SK-N-SH (cell line): ENCODE measurements around the gene CNOT1. TPM values are rescaled to one million over a fixed set of nuclear protein-coding genes. Genes with fewer than 3 reads are reported as not detected.
A peak's percentile ranks its signal among the peaks of the same experiment; 100 is the strongest.

ENCODE experiments used
- CTCF ChIA-PET: fragments of 300-600, 350-600 bp; formaldehyde crosslinking; extraction: SDS; loops from one replicate; lab custom pipeline; 2021; lab: Yijun Ruan, JAX
- POLR2A ChIA-PET: fragments of 350-600 bp; sonication (Branson Sonifier 250); formaldehyde crosslinking; extraction: SDS; loops from one replicate; lab custom pipeline; 2020; ENCODE audit warnings: antibody characterized with exemption, inconsistent platforms; lab: Yijun Ruan, JAX
- DNase-seq: peaks from one replicate; pipeline ENCODE4 v3.0.0; 2012
- H2AFZ ChIP-seq: fragments of 200-600 bp; sonication (generic); 2 replicates; pipeline ENCODE4 v1.8.1; 2016; ENCODE audit warnings: antibody characterized with exemption, mild to moderate bottlenecking, low read depth
- H3F3A ChIP-seq: fragments of 200-600 bp; sonication (generic); replicated peaks from 2 replicates; pipeline ENCODE3; 2016; ENCODE audit warnings: antibody characterized with exemption, mild to moderate bottlenecking; ENCODE audit not compliant: insufficient read depth
- H3K27ac ChIP-seq, 2 experiments: fragments of 200-500 bp in 1 of 2; fragments of 200-600 bp in 1 of 2; sonication (Bioruptor generic) in 1 of 2; sonication (generic), shearing (Covaris generic) in 1 of 2; 2 replicates each; pipeline versions ENCODE4 v1.5.1 to v1.6.1; 2014 to 2016; ENCODE audit warnings: low read depth in 2 of 2, inconsistent platforms in 1 of 2, low read length in 1 of 2, mild to moderate bottlenecking in 1 of 2, mixed read lengths in 1 of 2
- H3K27me3 ChIP-seq: fragments of 200-600 bp; sonication (generic), shearing (Covaris generic); 2 replicates; pipeline ENCODE4 v1.6.1; 2016; ENCODE audit warnings: mixed run types; ENCODE audit not compliant: insufficient read depth
- H3K36me3 ChIP-seq, 2 experiments: fragments of 200-500 bp in 1 of 2; fragments of 200-600 bp in 1 of 2; sonication (Bioruptor generic) in 1 of 2; sonication (generic) in 1 of 2; replicated peaks in 1 of 2; 2 replicates each; pipeline versions ENCODE3 to v1.5.1; 2014 to 2016; ENCODE audit warnings: low read length in 1 of 2, mild to moderate bottlenecking in 1 of 2; ENCODE audit not compliant: insufficient read depth in 2 of 2, control insufficient read depth in 1 of 2
- H3K4me1 ChIP-seq, 2 experiments: fragments of 200-500 bp in 1 of 2; fragments of 200-600 bp in 1 of 2; sonication (Bioruptor generic) in 1 of 2; sonication (generic), shearing (Covaris generic) in 1 of 2; 2 replicates each; pipeline versions ENCODE4 v1.5.1 to v1.6.1; 2014 to 2016; ENCODE audit warnings: low read depth in 1 of 2, low read length in 1 of 2, mixed run types in 1 of 2; ENCODE audit not compliant: insufficient read depth in 2 of 2, control insufficient read depth in 1 of 2
- H3K4me2 ChIP-seq: fragments of 200-600 bp; sonication (generic), shearing (Covaris generic); 2 replicates; pipeline ENCODE4 v1.6.1; 2017; ENCODE audit warnings: mixed run types
- H3K4me3 ChIP-seq, 2 experiments: fragments of 200-500 bp in 1 of 2; fragments of 200-600 bp in 1 of 2; sonication (Bioruptor generic) in 1 of 2; sonication (generic), shearing (Covaris generic) in 1 of 2; 2 replicates each; pipeline versions ENCODE4 v1.5.1 to v1.8.1; 2014 to 2016; ENCODE audit warnings: low read depth in 2 of 2, inconsistent platforms in 1 of 2, low read length in 1 of 2, mild to moderate bottlenecking in 1 of 2, mixed read lengths in 1 of 2, moderate library complexity in 1 of 2
- H3K79me2 ChIP-seq: fragments of 200-600 bp; sonication (generic); 2 replicates; pipeline ENCODE4 v1.8.1; 2017; ENCODE audit warnings: mild to moderate bottlenecking; ENCODE audit not compliant: insufficient read depth
- H3K9ac ChIP-seq: fragments of 200-600 bp; sonication (generic); 2 replicates; pipeline ENCODE4 v1.6.1; 2017; ENCODE audit warnings: mixed run types
- H3K9me2 ChIP-seq: fragments of 200-600 bp; sonication (generic); 2 replicates; pipeline ENCODE4 v1.6.1; 2017; ENCODE audit warnings: mixed run types
- H3K9me3 ChIP-seq: fragments of 200-600 bp; sonication (generic); 2 replicates; pipeline ENCODE4 v1.6.1; 2017; ENCODE audit warnings: mixed run types, mild to moderate bottlenecking, moderate library complexity
- H4K20me1 ChIP-seq: fragments of 200-600 bp; sonication (generic); 2 replicates; pipeline ENCODE4 v1.6.1; 2017; ENCODE audit warnings: mild to moderate bottlenecking, mixed run types; ENCODE audit not compliant: insufficient read depth
- CHD2 ChIP-seq: fragments of 150-350 bp; IDR thresholded peaks from 2 replicates; pipeline ENCODE4 v1.6.1; 2018; ENCODE audit warnings: low read length; ENCODE audit not compliant: partially characterized antibody
- EP300 ChIP-seq, 2 experiments: IDR thresholded peaks; 2 replicates each; pipeline versions ENCODE4 v1.4.0 to v1.6.1; 2012; ENCODE audit warnings: borderline replicate concordance in 1 of 2, low read depth in 1 of 2, low read length in 1 of 2
- EZH2phosphoT487 ChIP-seq: fragments of 200-600 bp; sonication (generic); IDR thresholded peaks from 2 replicates; pipeline ENCODE4 v1.6.1; 2017; ENCODE audit warnings: low read depth, mixed run types, mild to moderate bottlenecking, antibody characterized with exemption, moderate library complexity, borderline replicate concordance
- FOSL2 ChIP-seq: IDR thresholded peaks from 2 replicates; pipeline ENCODE4 v1.4.0; 2012; ENCODE audit warnings: low read depth, mild to moderate bottlenecking, moderate library complexity, borderline replicate concordance
- FOXJ3 ChIP-seq: sonication (generic); formaldehyde crosslinking; IDR thresholded peaks from 2 replicates; pipeline ENCODE4 v1.5.1; 2020; ENCODE audit warnings: mild to moderate bottlenecking, missing genetic modification reagents
- FOXM1 ChIP-seq: IDR thresholded peaks from 2 replicates; pipeline ENCODE4 v1.4.0; 2012; ENCODE audit warnings: low read depth, mild to moderate bottlenecking
- GATA2 ChIP-seq: sonication (generic); formaldehyde crosslinking; IDR thresholded peaks from 2 replicates; pipeline ENCODE4 v1.5.0; 2020; ENCODE audit warnings: mild to moderate bottlenecking, missing genetic modification reagents
- MXI1 ChIP-seq: IDR thresholded peaks from 2 replicates; pipeline ENCODE4 v1.6.1; 2012; ENCODE audit warnings: mild to moderate bottlenecking, low read depth, low read length, improper control_type of control experiment
- NRF1 ChIP-seq: IDR thresholded peaks from 2 replicates; pipeline ENCODE4 v1.6.1; 2012; ENCODE audit warnings: low read depth, mild to moderate bottlenecking, low read length
- RAD21 ChIP-seq: IDR thresholded peaks from 2 replicates; pipeline ENCODE4 v1.6.1; 2012; ENCODE audit warnings: mild to moderate bottlenecking, low read length
- RFX5 ChIP-seq: IDR thresholded peaks from 2 replicates; pipeline ENCODE4 v1.6.1; 2012; ENCODE audit warnings: mild to moderate bottlenecking, improper control_type of control experiment, low read length
- RXRA ChIP-seq: IDR thresholded peaks from 2 replicates; pipeline ENCODE4 v1.4.0; 2012; ENCODE audit warnings: low read depth, mild to moderate bottlenecking, borderline replicate concordance
- SMC3 ChIP-seq: IDR thresholded peaks from 2 replicates; pipeline ENCODE4 v1.6.1; 2012; ENCODE audit warnings: low read depth, low read length, improper control_type of control experiment
- TAF1 ChIP-seq: IDR thresholded peaks from 2 replicates; pipeline ENCODE4 v1.6.1; 2012; ENCODE audit warnings: low read depth, mild to moderate bottlenecking, low read length, moderate library complexity, borderline replicate concordance
- TEAD4 ChIP-seq: IDR thresholded peaks from 2 replicates; pipeline ENCODE4 v1.4.0; 2012; ENCODE audit warnings: mild to moderate bottlenecking, borderline replicate concordance; ENCODE audit not compliant: insufficient read depth
- WGBS: methylation state at CpG from one replicate; pipeline ENCODE4 v1.1.6; 2017; ENCODE audit warnings: low lambda C conversion rate; 5-methylcytosine and 5-hydroxymethylcytosine counted together
- polyA plus RNA-seq, 3 experiments: library from polyadenylated mRNA; depleted of rRNA; stranded (reverse); fragments of >200 nt; gene quantifications; 2 replicates each; pipeline ENCODE4 v1.2.3, GENCODE V29; 2012
- TF ChIP-seq, protein P1 (sequence below): fragments of 150-350 bp; IDR thresholded peaks from 2 replicates; pipeline ENCODE4 v1.6.1; 2017; ENCODE audit warnings: antibody characterized with exemption, low read length, low read depth, borderline replicate concordance
- TF ChIP-seq, protein P2 (sequence below): IDR thresholded peaks from 2 replicates; pipeline ENCODE4; 2012
- TF ChIP-seq, protein P3 (sequence below): fragments of 200-600 bp; sonication (generic); IDR thresholded peaks from 2 replicates; pipeline ENCODE4 v1.6.1; 2017; ENCODE audit warnings: antibody characterized with exemption, mild to moderate bottlenecking, moderate library complexity
- TF ChIP-seq, protein P4 (sequence below): IDR thresholded peaks from 2 replicates; pipeline ENCODE4 v1.4.0; 2012; ENCODE audit warnings: low read depth, borderline replicate concordance

The CNOT1 gene
- polyA plus RNA-seq, 1 of the 3 experiments (the other 2 are of a cell fraction) = 77.8 TPM

DNA sequence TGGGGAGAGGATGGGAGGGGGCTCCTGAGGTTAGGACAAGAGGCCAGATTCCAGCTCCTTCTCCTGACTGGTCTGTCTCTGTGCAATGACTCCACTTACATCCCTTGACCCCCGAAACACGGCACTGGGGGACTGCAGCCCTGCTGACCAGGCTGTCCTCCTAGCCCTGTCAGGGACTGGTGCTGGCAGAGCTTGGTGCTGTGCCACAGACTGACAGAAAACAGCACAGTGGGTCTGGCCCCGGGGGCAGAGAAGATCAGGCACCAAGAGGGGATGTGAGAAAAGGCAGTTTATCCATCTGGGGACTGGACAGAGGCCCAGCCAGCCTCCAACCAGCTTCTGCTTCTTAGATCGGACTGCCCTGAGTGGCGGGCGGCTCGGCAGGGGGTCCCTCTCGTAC, 35.6 kb upstream of the CNOT1 start:
- ChIA-PET POLR2A (interaction anchor here (0.7 kb wide), 2 partner anchors 13 to 20 kb away, joined by 3 to 4 read pairs; partner anchors contain the start of gene SLC38A7), CTCF (interaction anchor here (0.7 to 6.3 kb wide), 9 partner anchors 11 to 326 kb away, joined by 3 to 62 read pairs (median 4); partner anchors contain the start of genes GOT2, SETD6 and SLC38A7)
- Histone ChIP-seq H3K27me3 (no peaks in the 10 kb centered on the region), H2AFZ (no peak overlapping the region), H3K79me2 (no peaks in the 10 kb centered on the region), H3K4me3 (no peak overlapping the region), H3F3A (no peaks in the 10 kb centered on the region), H3K9ac (no peak overlapping the region), H3K9me3 (no peaks in the 10 kb centered on the region), H3K36me3 (peaks cover 0 to 3% of the 10 kb centered on the region in 2 experiments), H3K9me2 (no peaks in the 10 kb centered on the region), H3K4me2 (no peak overlapping the region), H4K20me1 (no peaks in the 10 kb centered on the region), H3K4me1 (peaks cover 3 to 18% of the 10 kb centered on the region in 2 experiments; a peak in 1 of 4 replicates), H3K27ac (peak overlapping the region in 1 of 2 experiments; percentile 35; a peak in 1 of 4 replicates)
- peak; percentile 82 for DNase-seq
- 49% methylated on average over 8 of the region's 8 CpGs for WGBS
- TF ChIP-seq FOXM1 (no peak), GATA2 (CRISPR knock-in tag) (0 out of 2 replicates have a peak, but pooled peaks have one; percentile 7), RFX5 (no peak), RXRA (no peak), TEAD4 (no peak), CHD2 (no peak), SMC3 (no peak), NRF1 (no peak), EP300 (IDR thresholded peaks at IDR 0.05; ENCODE audit: borderline replicate concordance in 1 of 2, low read depth in 1 of 2, low read length in 1 of 2) (peak in 1 of 2 experiments; percentile 63; a peak in 2 of 4 replicates), FOXJ3 (CRISPR knock-in tag) (peak; percentile 79), MXI1 (peak; percentile 32; the same call in 1 of the 2 replicates), TAF1 (no peak), EZH2phosphoT487 (no peak), FOSL2 (no peak)
- TF ChIP-seq, protein P1, sequence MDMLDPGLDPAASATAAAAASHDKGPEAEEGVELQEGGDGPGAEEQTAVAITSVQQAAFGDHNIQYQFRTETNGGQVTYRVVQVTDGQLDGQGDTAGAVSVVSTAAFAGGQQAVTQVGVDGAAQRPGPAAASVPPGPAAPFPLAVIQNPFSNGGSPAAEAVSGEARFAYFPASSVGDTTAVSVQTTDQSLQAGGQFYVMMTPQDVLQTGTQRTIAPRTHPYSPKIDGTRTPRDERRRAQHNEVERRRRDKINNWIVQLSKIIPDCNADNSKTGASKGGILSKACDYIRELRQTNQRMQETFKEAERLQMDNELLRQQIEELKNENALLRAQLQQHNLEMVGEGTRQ = no peak

DNA sequence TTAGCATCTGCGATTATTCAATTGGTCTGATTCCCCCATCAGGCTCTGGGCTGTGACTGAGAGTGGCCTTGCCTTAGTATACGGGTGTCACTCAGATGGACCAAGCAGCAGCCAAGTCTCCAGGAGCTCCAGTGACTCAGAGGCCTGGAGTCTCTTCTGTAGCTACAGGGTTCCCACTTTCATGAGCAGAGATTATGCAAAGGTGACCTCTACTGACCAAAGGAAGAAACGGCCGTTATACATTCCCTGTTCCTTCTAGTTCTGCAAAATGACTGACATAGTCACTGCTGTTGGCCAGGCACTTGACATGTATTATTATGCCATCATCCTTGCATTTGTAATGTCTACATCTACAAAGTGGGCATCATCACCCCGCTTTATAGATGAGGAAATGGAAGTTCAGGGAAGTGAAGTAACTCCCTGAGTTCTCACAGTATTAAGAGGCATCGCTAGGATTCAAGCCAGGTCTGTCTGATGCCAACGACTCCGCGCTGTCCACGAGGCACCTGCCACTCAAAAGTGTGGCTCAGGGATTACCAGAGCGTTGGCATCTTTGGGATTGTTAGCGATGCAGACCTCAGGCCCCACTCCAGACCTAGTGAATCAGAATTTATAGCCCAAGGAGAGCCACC, 31.7 kb upstream of the CNOT1 start:
- POLR2A ChIA-PET = interaction anchor here (1.0 to 1.2 kb wide), 2 partner anchors 143 to 161 kb away, joined by 3 read pairs; partner anchors contain the start of gene NDRG4
- CTCF ChIA-PET = interaction anchor here (0.6 to 6.3 kb wide), 42 partner anchors 9 to 690 kb away, joined by 3 to 62 read pairs (median 4); partner anchors contain the start of genes NDRG4, SETD6 and SLC38A7
- Histone ChIP-seq H3K79me2 (no peaks in the 10 kb centered on the region), H3K4me1 (peaks cover 3 to 18% of the 10 kb centered on the region in 2 experiments; a peak in 1 of 4 replicates), H3K27ac (no peak overlapping the region), H3K27me3 (no peaks in the 10 kb centered on the region), H3K4me3 (no peak overlapping the region; a peak in 1 of 4 replicates), H2AFZ (no peak overlapping the region), H3K9me2 (no peaks in the 10 kb centered on the region), H3K9me3 (no peaks in the 10 kb centered on the region), H3F3A (no peaks in the 10 kb centered on the region), H3K9ac (no peak overlapping the region), H4K20me1 (no peaks in the 10 kb centered on the region), H3K36me3 (no peaks in the 10 kb centered on the region), H3K4me2 (no peak overlapping the region)
- WGBS = 24% methylated on average over 11 of the region's 12 CpGs
- DNase-seq = peak; percentile 78
- TF ChIP-seq NRF1 = no peak
- TF ChIP-seq, protein P2, sequence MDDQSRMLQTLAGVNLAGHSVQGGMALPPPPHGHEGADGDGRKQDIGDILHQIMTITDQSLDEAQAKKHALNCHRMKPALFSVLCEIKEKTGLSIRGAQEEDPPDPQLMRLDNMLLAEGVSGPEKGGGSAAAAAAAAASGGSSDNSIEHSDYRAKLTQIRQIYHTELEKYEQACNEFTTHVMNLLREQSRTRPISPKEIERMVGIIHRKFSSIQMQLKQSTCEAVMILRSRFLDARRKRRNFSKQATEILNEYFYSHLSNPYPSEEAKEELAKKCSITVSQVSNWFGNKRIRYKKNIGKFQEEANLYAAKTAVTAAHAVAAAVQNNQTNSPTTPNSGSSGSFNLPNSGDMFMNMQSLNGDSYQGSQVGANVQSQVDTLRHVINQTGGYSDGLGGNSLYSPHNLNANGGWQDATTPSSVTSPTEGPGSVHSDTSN = peak; percentile 70
- TF ChIP-seq SMC3 = peak; percentile 74
- TF ChIP-seq FOSL2 = peak; percentile 46; the same call in 1 of the 2 replicates
- TF ChIP-seq MXI1 = peak; percentile 57; the same call in 1 of the 2 replicates
- TF ChIP-seq RAD21 = peak; percentile 98
- TF ChIP-seq, protein P3, sequence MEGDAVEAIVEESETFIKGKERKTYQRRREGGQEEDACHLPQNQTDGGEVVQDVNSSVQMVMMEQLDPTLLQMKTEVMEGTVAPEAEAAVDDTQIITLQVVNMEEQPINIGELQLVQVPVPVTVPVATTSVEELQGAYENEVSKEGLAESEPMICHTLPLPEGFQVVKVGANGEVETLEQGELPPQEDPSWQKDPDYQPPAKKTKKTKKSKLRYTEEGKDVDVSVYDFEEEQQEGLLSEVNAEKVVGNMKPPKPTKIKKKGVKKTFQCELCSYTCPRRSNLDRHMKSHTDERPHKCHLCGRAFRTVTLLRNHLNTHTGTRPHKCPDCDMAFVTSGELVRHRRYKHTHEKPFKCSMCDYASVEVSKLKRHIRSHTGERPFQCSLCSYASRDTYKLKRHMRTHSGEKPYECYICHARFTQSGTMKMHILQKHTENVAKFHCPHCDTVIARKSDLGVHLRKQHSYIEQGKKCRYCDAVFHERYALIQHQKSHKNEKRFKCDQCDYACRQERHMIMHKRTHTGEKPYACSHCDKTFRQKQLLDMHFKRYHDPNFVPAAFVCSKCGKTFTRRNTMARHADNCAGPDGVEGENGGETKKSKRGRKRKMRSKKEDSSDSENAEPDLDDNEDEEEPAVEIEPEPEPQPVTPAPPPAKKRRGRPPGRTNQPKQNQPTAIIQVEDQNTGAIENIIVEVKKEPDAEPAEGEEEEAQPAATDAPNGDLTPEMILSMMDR = peak; percentile 78
- TF ChIP-seq RXRA = no peak
- TF ChIP-seq, protein P4, sequence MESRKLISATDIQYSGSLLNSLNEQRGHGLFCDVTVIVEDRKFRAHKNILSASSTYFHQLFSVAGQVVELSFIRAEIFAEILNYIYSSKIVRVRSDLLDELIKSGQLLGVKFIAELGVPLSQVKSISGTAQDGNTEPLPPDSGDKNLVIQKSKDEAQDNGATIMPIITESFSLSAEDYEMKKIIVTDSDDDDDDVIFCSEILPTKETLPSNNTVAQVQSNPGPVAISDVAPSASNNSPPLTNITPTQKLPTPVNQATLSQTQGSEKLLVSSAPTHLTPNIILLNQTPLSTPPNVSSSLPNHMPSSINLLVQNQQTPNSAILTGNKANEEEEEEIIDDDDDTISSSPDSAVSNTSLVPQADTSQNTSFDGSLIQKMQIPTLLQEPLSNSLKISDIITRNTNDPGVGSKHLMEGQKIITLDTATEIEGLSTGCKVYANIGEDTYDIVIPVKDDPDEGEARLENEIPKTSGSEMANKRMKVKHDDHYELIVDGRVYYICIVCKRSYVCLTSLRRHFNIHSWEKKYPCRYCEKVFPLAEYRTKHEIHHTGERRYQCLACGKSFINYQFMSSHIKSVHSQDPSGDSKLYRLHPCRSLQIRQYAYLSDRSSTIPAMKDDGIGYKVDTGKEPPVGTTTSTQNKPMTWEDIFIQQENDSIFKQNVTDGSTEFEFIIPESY = no peak
- 0 out of 2 replicates have a peak, but pooled peaks have one; percentile 44 for TF ChIP-seq RFX5
- TF ChIP-seq, all 33 proteins: peak for 7
